Activated CD4-positive, alpha-beta T cell treated with anti-CD3 and anti-CD28 coated beads, Interleukin-2, amount 10 ng/mL, durations not matched to agents 24 days and 14 days (primary cell): ENCODE results near the gene RP9. TPM values are rescaled to one million over a fixed set of nuclear protein-coding genes. Genes with fewer than 3 reads are reported as not detected.
"Not testable (repeated sequence)": the region's sequence is repeated elsewhere in the genome, so short reads cannot be mapped to it uniquely, and the experiment has no call there.

Experiments used
- DNase-seq: peaks from one replicate; pipeline ENCODE4 v3.0.0; 2022
- H3K27ac Mint-ChIP-seq: one replicate; pipeline ENCODE4 v1.8.0; 2022; ENCODE audit warnings: mild to moderate bottlenecking, mixed read lengths
- H3K27me3 Mint-ChIP-seq: one replicate; pipeline ENCODE4 v1.8.0; 2022; ENCODE audit warnings: mixed read lengths
- H3K36me3 Mint-ChIP-seq: one replicate; pipeline ENCODE4 v1.8.0; 2022; ENCODE audit warnings: low read depth, mild to moderate bottlenecking, mixed read lengths
- H3K4me1 Mint-ChIP-seq: one replicate; pipeline ENCODE4 v1.8.0; 2021; ENCODE audit warnings: mixed read lengths
- H3K4me3 Mint-ChIP-seq: one replicate; pipeline ENCODE4 v1.8.0; 2022; ENCODE audit warnings: mild to moderate bottlenecking, moderate library complexity, mixed read lengths
- H3K9me3 Mint-ChIP-seq: one replicate; pipeline ENCODE4 v1.8.0; 2021; ENCODE audit warnings: mixed read lengths
- intact Hi-C: fragments of 100-400 bp; cut with micrococcal nuclease; formaldehyde crosslinking; loops from one replicate; pipeline ENCODE4 v1.15.1; 2023
- total RNA-seq: library from RNA; stranded (reverse); gene quantifications from 2 replicates; pipeline ENCODE4 v1.2.3, GENCODE V29; 2022

RP9 gene
- total RNA-seq, 1 donor from 2014 or later: 25.1 TPM

GRCh38 chr7:33128631-33128989 is 19.4 kb upstream of the RP9 start:
- H3K36me3 Mint-ChIP-seq: no peaks in the 10 kb centered on the region
- no peak for DNase-seq
- H3K4me1 Mint-ChIP-seq: peaks cover 15% of the 10 kb centered on the region
- intact Hi-C loops: loop anchor here (2.0 kb wide), 1 partner anchor 638 kb away; the partner anchor contains the start of gene LSM5
- peaks cover 5% of the 10 kb centered on the region for H3K27me3 Mint-ChIP-seq
- peak overlapping the region; percentile 91 for H3K27ac Mint-ChIP-seq
- H3K9me3 Mint-ChIP-seq: no peaks in the 10 kb centered on the region
- H3K4me3 Mint-ChIP-seq: peak overlapping the region; percentile 98

GRCh38 chr7:33127085-33127484 is 17.9 kb upstream of the RP9 start:
- Mint-ChIP-seq H3K9me3 (no peaks in the 10 kb centered on the region), H3K27ac (no peak overlapping the region), H3K36me3 (no peaks in the 10 kb centered on the region), H3K4me1 (peaks cover 15% of the 10 kb centered on the region), H3K27me3 (peaks cover 5% of the 10 kb centered on the region), H3K4me3 (no peak overlapping the region)
- intact Hi-C loops: no loop called here
- DNase-seq: no peak

- Mint-ChIP-seq H3K36me3 (peaks cover 3% of the 10 kb centered on the region), H3K27ac (no peak overlapping the region), H3K9me3 (peaks cover 16% of the 10 kb centered on the region), H3K4me1 (no peaks in the 10 kb centered on the region), H3K27me3 (peaks cover 55% of the 10 kb centered on the region), H3K4me3 (no peak overlapping the region)
- intact Hi-C loops: no loop called here
- no peak for DNase-seq
Measured at GRCh38 chr7:33118383-33118782, 9.2 kb upstream of the RP9 start.

- peaks cover 4% of the 10 kb centered on the region for H3K4me1 Mint-ChIP-seq
- H3K27ac Mint-ChIP-seq: no peak overlapping the region
- H3K9me3 Mint-ChIP-seq: peaks cover 9% of the 10 kb centered on the region
- peaks cover 62% of the 10 kb centered on the region for H3K27me3 Mint-ChIP-seq
- DNase-seq: no peak
- no peak overlapping the region for H3K4me3 Mint-ChIP-seq
- intact Hi-C loops: no loop called here
- H3K36me3 Mint-ChIP-seq: peaks cover 3% of the 10 kb centered on the region
Measured at GRCh38 chr7:33114976-33115375, 5.8 kb upstream of the RP9 start.

GRCh38 chr7:33111614-33112013 is 2.4 kb upstream of the RP9 start:
- H3K9me3 Mint-ChIP-seq: no peaks in the 10 kb centered on the region
- no peak overlapping the region for H3K4me3 Mint-ChIP-seq
- H3K4me1 Mint-ChIP-seq: peaks cover 22% of the 10 kb centered on the region
- H3K36me3 Mint-ChIP-seq: no peaks in the 10 kb centered on the region
- intact Hi-C loops: no loop called here
- peaks cover 42% of the 10 kb centered on the region for H3K27me3 Mint-ChIP-seq
- DNase-seq: no peak
- H3K27ac Mint-ChIP-seq: no peak overlapping the region

- H3K36me3 Mint-ChIP-seq: no peaks in the 10 kb centered on the region
- H3K27me3 Mint-ChIP-seq: peaks cover 33% of the 10 kb centered on the region
- H3K27ac Mint-ChIP-seq: no peak overlapping the region
- intact Hi-C loops: loop anchor here (1.0 to 5.0 kb wide), 8 partner anchors 20 to 619 kb away; partner anchors contain the start of genes BBS9, FKBP9 and LSM5
- peaks cover 24% of the 10 kb centered on the region for H3K4me1 Mint-ChIP-seq
- DNase-seq: no peak
- H3K9me3 Mint-ChIP-seq: no peaks in the 10 kb centered on the region
- H3K4me3 Mint-ChIP-seq: peak overlapping the region; percentile 61
Measured at GRCh38 chr7:33109758-33110238, 594 bp upstream of the RP9 start.

- peak overlapping the region; percentile 84 for H3K27ac Mint-ChIP-seq
Measured at GRCh38 chr7:33108554-33109004, 625 bp downstream of the RP9 start.

GRCh38 chr7:33107136-33108066 is 1.8 kb downstream of the RP9 start:
- intact Hi-C loops: loop anchor here (1.0 to 5.0 kb wide), 6 partner anchors 150 to 617 kb away; partner anchors contain the start of genes FKBP9 and LSM5
- DNase-seq: peak; percentile 88

More at GRCh38 chr7:33108554-33109004, 625 bp downstream of the RP9 start:
- Mint-ChIP-seq H3K9me3 (no peaks in the 10 kb centered on the region), H3K4me3 (peak overlapping the region; percentile 97), H3K36me3 (peaks cover 5% of the 10 kb centered on the region), H3K27me3 (peaks cover 26% of the 10 kb centered on the region), H3K4me1 (peaks cover 27% of the 10 kb centered on the region)
- DNase-seq: peak; percentile 73
- intact Hi-C loops: loop anchor here (1.0 to 5.0 kb wide), 8 partner anchors 21 to 618 kb away; partner anchors contain the start of genes BBS9, FKBP9 and LSM5

GRCh38 chr7:33101906-33102305 is 7.3 kb downstream of the RP9 start:
- Mint-ChIP-seq H3K4me3 (no peak overlapping the region), H3K27me3 (no peaks in the 10 kb centered on the region), H3K36me3 (peaks cover 37% of the 10 kb centered on the region), H3K4me1 (peaks cover 10% of the 10 kb centered on the region), H3K9me3 (no peaks in the 10 kb centered on the region), H3K27ac (no peak overlapping the region)
- intact Hi-C loops: no loop called here
- no peak for DNase-seq

More at GRCh38 chr7:33107136-33108066, 1.8 kb downstream of the RP9 start:
- peaks cover 20% of the 10 kb centered on the region for H3K27me3 Mint-ChIP-seq
- peaks cover 11% of the 10 kb centered on the region for H3K36me3 Mint-ChIP-seq
- peak overlapping the region; percentile 97 for H3K4me3 Mint-ChIP-seq
- peaks cover 27% of the 10 kb centered on the region for H3K4me1 Mint-ChIP-seq
- H3K27ac Mint-ChIP-seq: no peak overlapping the region
- no peaks in the 10 kb centered on the region for H3K9me3 Mint-ChIP-seq

GRCh38 chr7:33100770-33101169 is 8.4 kb downstream of the RP9 start:
- H3K4me1 Mint-ChIP-seq: peaks cover 8% of the 10 kb centered on the region
- no peak overlapping the region for H3K4me3 Mint-ChIP-seq
- no peak for DNase-seq
- intact Hi-C loops: no loop called here
- H3K36me3 Mint-ChIP-seq: peaks cover 48% of the 10 kb centered on the region
- no peaks in the 10 kb centered on the region for H3K9me3 Mint-ChIP-seq
- H3K27me3 Mint-ChIP-seq: no peaks in the 10 kb centered on the region
- no peak overlapping the region for H3K27ac Mint-ChIP-seq

- Mint-ChIP-seq H3K36me3 (peaks cover 56% of the 10 kb centered on the region), H3K27ac (no peak overlapping the region)
Measured at GRCh38 chr7:33099154-33099940, 9.9 kb downstream of the RP9 start.

GRCh38 chr7:33094745-33095275 is 14.4 kb downstream of the RP9 start:
- intact Hi-C loops, H3K9me3 Mint-ChIP-seq, H3K27me3 Mint-ChIP-seq, H3K27ac Mint-ChIP-seq, DNase-seq, H3K4me1 Mint-ChIP-seq, H3K4me3 Mint-ChIP-seq: not testable (repeated sequence)
- peaks cover 52% of the 10 kb centered on the region for H3K36me3 Mint-ChIP-seq

More at GRCh38 chr7:33099154-33099940, 9.9 kb downstream of the RP9 start:
- no peak for DNase-seq
- no peak overlapping the region for H3K4me3 Mint-ChIP-seq
- intact Hi-C loops: no loop called here
- H3K4me1 Mint-ChIP-seq: peaks cover 5% of the 10 kb centered on the region
- no peaks in the 10 kb centered on the region for H3K27me3 Mint-ChIP-seq
- H3K9me3 Mint-ChIP-seq: no peaks in the 10 kb centered on the region

GRCh38 chr7:33093266-33093665 is 15.9 kb downstream of the RP9 start:
- Mint-ChIP-seq H3K4me3 (no peak overlapping the region), H3K9me3 (no peaks in the 10 kb centered on the region), H3K36me3 (peaks cover 38% of the 10 kb centered on the region), H3K27ac (no peak overlapping the region), H3K27me3 (no peaks in the 10 kb centered on the region), H3K4me1 (no peaks in the 10 kb centered on the region)
- intact Hi-C loops: no loop called here
- no peak for DNase-seq
